ENCODE data around the gene PP2D1.
"Not testable (repeated sequence)": the region's sequence is repeated elsewhere in the genome, so short reads cannot be mapped to it uniquely, and the experiment has no call there.

Gene PP2D1

GRCh38 chr3:20012164-20012563 lies at the start of gene PP2D1:
Gene PP2D1 (minus strand): TSS chr3:20012264. CDS start chr3:20012072, 192 bp downstream.
- DNase-seq (ENCODE audit: low read depth), result no peak

GRCh38 chr3:20060974-20061685 lies 49.1 kb upstream of the PP2D1 start:
- DNase-seq (ENCODE audit: low read depth), result peak; percentile 29

- no peak for DNase-seq (ENCODE audit: low read depth)
These were observed 47.9 kb upstream of the PP2D1 start for GRCh38 chr3:20059929-20060328.

- DNase-seq (ENCODE audit: low read depth), result no peak
These were observed 45.6 kb upstream of the PP2D1 start for GRCh38 chr3:20057612-20058180.

- peak; percentile 74 for DNase-seq (ENCODE audit: low read depth)
These were observed 44.9 kb upstream of the PP2D1 start for GRCh38 chr3:20056725-20057611.

- DNase-seq (ENCODE audit: low read depth), result no peak
These were observed 43.8 kb upstream of the PP2D1 start for GRCh38 chr3:20055842-20056241.

GRCh38 chr3:20055020-20055775 lies 43.1 kb upstream of the PP2D1 start:
- no peak for DNase-seq (ENCODE audit: low read depth)

GRCh38 chr3:20054549-20054987 lies 42.5 kb upstream of the PP2D1 start:
- peak; percentile 70 for DNase-seq (ENCODE audit: low read depth)

GRCh38 chr3:20052851-20053250 lies 40.8 kb upstream of the PP2D1 start:
- DNase-seq (ENCODE audit: low read depth), result no peak

GRCh38 chr3:20051123-20051806 lies 39.2 kb upstream of the PP2D1 start:
- DNase-seq (ENCODE audit: low read depth), result no peak

- DNase-seq (ENCODE audit: low read depth), result peak; percentile 24
These were observed 36.2 kb upstream of the PP2D1 start for GRCh38 chr3:20047976-20048883.

GRCh38 chr3:20047341-20047779 lies 35.3 kb upstream of the PP2D1 start:
- DNase-seq (ENCODE audit: low read depth), result no peak

GRCh38 chr3:20046556-20046955 lies 34.5 kb upstream of the PP2D1 start:
- no peak for DNase-seq (ENCODE audit: low read depth)

- DNase-seq (ENCODE audit: low read depth), result not testable (repeated sequence)
These were observed 33.1 kb upstream of the PP2D1 start for GRCh38 chr3:20045141-20045540.

- no peak for DNase-seq (ENCODE audit: low read depth)
These were observed 31.8 kb upstream of the PP2D1 start for GRCh38 chr3:20043825-20044224.

GRCh38 chr3:20043396-20043795 lies 31.3 kb upstream of the PP2D1 start:
- peak; percentile 43 for DNase-seq (ENCODE audit: low read depth)

- DNase-seq (ENCODE audit: low read depth), result no peak
These were observed 30.3 kb upstream of the PP2D1 start for GRCh38 chr3:20042331-20042730.

- peak; percentile 77 for DNase-seq (ENCODE audit: low read depth)
These were observed 29.2 kb upstream of the PP2D1 start for GRCh38 chr3:20041197-20041780.

GRCh38 chr3:20040548-20041196 lies 28.6 kb upstream of the PP2D1 start:
- DNase-seq (ENCODE audit: low read depth), result peak; percentile 76
